Gastroesophageal sphincter (tissue), 4 donors: Measurements from ENCODE around the gene RIMBP2. TPM values are rescaled to one million over a fixed set of nuclear protein-coding genes. Genes with fewer than 3 reads are reported as not detected.

Source experiments
- ATAC-seq: fragments of 150-250 bp; one replicate; pipeline ENCODE4 v1.9.1; 2016; ENCODE audit warnings: mild to moderate bottlenecking, moderate library complexity
- H3K27ac ChIP-seq, 4 donors: fragments of 200-600 bp; sonication (generic) in 3 of 4; 1 replicate in 3 of 4; 2 replicates in 1 of 4; pipeline ENCODE4 v1.5.1; 2016 to 2019
- H3K27me3 ChIP-seq: fragments of 200-600 bp; sonication (generic); one replicate; pipeline ENCODE4 v1.5.1; 2019
- H3K36me3 ChIP-seq, 2 donors: fragments of 200-600 bp; sonication (generic); one replicate each; pipeline ENCODE4 v1.5.1; 2019; ENCODE audit warnings: control low read depth in 1 of 2
- H3K4me1 ChIP-seq, 3 donors: fragments of 200-600 bp; sonication (generic); 1 replicate in 2 of 3; 2 replicates in 1 of 3; pipeline ENCODE4 v1.5.1; 2016 to 2019; ENCODE audit warnings: control low read depth in 2 of 3
- H3K4me3 ChIP-seq, 2 donors: fragments of 200-600 bp; sonication (generic); one replicate each; pipeline ENCODE4 v1.5.1; 2019; ENCODE audit warnings: mild to moderate bottlenecking in 1 of 2, moderate library complexity in 1 of 2
- H3K9me3 ChIP-seq, 3 donors: fragments of 200-600 bp; sonication (generic); one replicate each; pipeline ENCODE4 v1.5.1; 2017 to 2019; ENCODE audit warnings: control low read depth in 2 of 3
- CTCF ChIP-seq, 4 experiments: fragments of 200-600 bp in 2 of 4; fragments of 450-650 bp in 2 of 4; sonication (generic) in 1 of 4; IDR thresholded peaks; one replicate each; pipeline ENCODE4 v1.5.1; 2017 to 2019; ENCODE audit warnings: antibody characterized with exemption in 4 of 4, mild to moderate bottlenecking in 2 of 4, moderate library complexity in 2 of 4
- EP300 ChIP-seq: sonication (generic); formaldehyde crosslinking; IDR thresholded peaks from one replicate; pipeline ENCODE4 v1.6.1; 2017; ENCODE audit warnings: antibody characterized with exemption, mild to moderate bottlenecking
- POLR2A ChIP-seq, 2 donors: fragments of 450-650 bp; IDR thresholded peaks; one replicate each; pipeline ENCODE4 v1.6.1; 2017; ENCODE audit warnings: antibody characterized with exemption in 2 of 2, mild to moderate bottlenecking in 2 of 2, moderate library complexity in 1 of 2
- POLR2AphosphoS5 ChIP-seq: sonication (generic); formaldehyde crosslinking; IDR thresholded peaks from one replicate; pipeline ENCODE4 v1.6.1; 2017; ENCODE audit warnings: antibody characterized with exemption
- WGBS, 2 donors: methylation state at CpG; one replicate each; pipeline ENCODE4 v1.1.5; 2018; ENCODE audit warnings: low coverage in 1 of 2; 5-methylcytosine and 5-hydroxymethylcytosine counted together
- total RNA-seq, 4 donors: library from RNA; depleted of rRNA; stranded (reverse); fragments of >200 nt; gene quantifications; one replicate each; pipeline ENCODE4 v1.1.0, GENCODE V29; 2016

RIMBP2 gene
- total RNA-seq, 4 donors from 2014 or later = 0.42 to 1.1 (median 0.60) TPM

DNA sequence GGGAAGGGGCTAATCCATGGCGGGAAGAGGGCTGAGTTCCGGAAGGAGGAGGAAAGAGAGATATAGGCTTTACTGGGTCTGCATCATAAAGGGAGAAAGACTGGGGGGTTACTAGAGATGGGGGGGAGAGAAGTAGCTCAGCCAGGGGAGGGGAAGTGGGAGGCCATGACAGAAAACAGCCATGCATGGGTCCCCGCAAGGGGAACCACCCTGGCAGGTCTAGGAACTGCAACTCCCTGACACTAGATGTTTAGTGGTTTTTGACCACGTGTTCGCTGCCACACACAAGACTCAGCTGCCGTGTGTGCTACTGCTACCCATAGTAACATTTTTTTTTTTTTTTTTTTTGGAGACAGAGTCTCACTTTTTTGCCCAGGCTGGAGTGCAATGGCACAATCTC is 145.0 kb downstream of the RIMBP2 start:
- Histone ChIP-seq H3K36me3 (no peaks in the 10 kb centered on the region), H3K4me1 (no peaks in the 10 kb centered on the region), H3K9me3 (peaks cover 0 to 17% (median 0%) of the 10 kb centered on the region in 3 donors), H3K27ac (no peak overlapping the region), H3K27me3 (peaks cover 13% of the 10 kb centered on the region), H3K4me3 (no peak overlapping the region)
- ATAC-seq = no peak
- TF ChIP-seq POLR2A (IDR thresholded peaks at IDR 0.05) (no peak), POLR2AphosphoS5 (no peak)
- WGBS, 2 donors = 69 to 70% methylated on average over 3 to 6 of the region's 6 CpGs

DNA sequence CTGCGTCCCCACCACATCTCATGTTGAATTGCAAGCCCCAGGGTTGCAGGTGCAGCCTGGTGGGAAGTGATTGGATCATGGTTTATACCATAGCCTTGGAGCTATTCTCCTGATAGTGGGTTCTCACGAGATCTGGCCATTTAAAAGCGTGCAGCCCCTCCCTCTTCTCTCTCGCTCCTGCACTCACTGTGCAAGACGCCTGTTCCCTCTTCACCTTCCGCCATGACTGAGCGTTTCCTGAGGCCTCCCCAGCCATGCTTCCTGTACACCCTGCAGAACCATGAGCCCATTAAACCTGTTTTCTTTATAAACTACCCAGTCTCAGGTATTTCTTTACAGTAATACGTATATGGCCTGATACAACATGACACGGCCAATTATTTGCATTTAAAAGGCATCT is 146.6 kb downstream of the RIMBP2 start:
- Histone ChIP-seq H3K4me3 (no peak overlapping the region), H3K27ac (no peak overlapping the region), H3K9me3 (peaks cover 0 to 28% (median 0%) of the 10 kb centered on the region in 3 donors), H3K4me1 (no peaks in the 10 kb centered on the region), H3K27me3 (peaks cover 13% of the 10 kb centered on the region), H3K36me3 (no peaks in the 10 kb centered on the region)
- ATAC-seq = no peak
- TF ChIP-seq EP300 (no peak), CTCF (IDR thresholded peaks at IDR 0.05) (no peak), POLR2AphosphoS5 (no peak), POLR2A (IDR thresholded peaks at IDR 0.05) (no peak)
- WGBS, 2 donors = 68 to 77% methylated on average over 7 to 9 of the region's 9 CpGs

- no peak for TF ChIP-seq POLR2AphosphoS5
- TF ChIP-seq CTCF (IDR thresholded peaks at IDR 0.05) = no peak
- no peak for TF ChIP-seq POLR2A (IDR thresholded peaks at IDR 0.05)
- TF ChIP-seq EP300 = no peak
- peaks cover 13% of the 10 kb centered on the region for H3K27me3 ChIP-seq
- H3K27ac ChIP-seq = no peak overlapping the region
- no peak overlapping the region for H3K4me3 ChIP-seq
- H3K36me3 ChIP-seq = no peaks in the 10 kb centered on the region
- H3K4me1 ChIP-seq = no peaks in the 10 kb centered on the region
- no peak for ATAC-seq
- H3K9me3 ChIP-seq = peaks cover 0 to 31% (median 0%) of the 10 kb centered on the region in 3 donors
- 83 to 84% methylated on average over 4 to 5 of the region's 7 CpGs for WGBS, 2 donors
Measured at GRCh38 chr12:130568501-130568900, 147.6 kb downstream of the RIMBP2 start.

DNA sequence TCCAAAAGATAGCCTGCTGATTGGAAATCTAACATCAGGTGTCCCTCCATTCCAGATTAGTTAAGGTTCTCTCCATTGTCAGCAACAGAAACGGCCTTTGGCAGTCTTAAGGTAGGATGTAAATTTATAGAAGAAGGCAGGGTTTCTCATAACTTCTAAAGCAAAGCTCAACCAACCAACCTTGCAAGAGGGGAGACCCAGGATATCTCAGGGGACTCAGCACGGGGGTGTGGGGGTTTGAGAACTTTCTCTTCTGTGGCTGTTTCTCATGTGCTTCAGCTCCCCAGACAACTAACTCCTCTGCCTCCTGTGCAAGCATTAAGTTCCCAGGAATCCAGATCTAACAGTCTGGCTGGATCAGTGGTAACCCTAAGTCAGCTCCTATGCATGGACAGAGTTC is 148.1 kb downstream of the RIMBP2 start:
- H3K36me3 ChIP-seq = no peaks in the 10 kb centered on the region
- peaks cover 0 to 31% (median 0%) of the 10 kb centered on the region in 3 donors for H3K9me3 ChIP-seq
- no peak for ATAC-seq
- TF ChIP-seq POLR2A (IDR thresholded peaks at IDR 0.05) = no peak
- no peak for TF ChIP-seq POLR2AphosphoS5
- no peak for TF ChIP-seq EP300
- no peak for TF ChIP-seq CTCF (IDR thresholded peaks at IDR 0.05)
- no peak overlapping the region for H3K4me3 ChIP-seq
- no peaks in the 10 kb centered on the region for H3K4me1 ChIP-seq
- H3K27me3 ChIP-seq = peaks cover 13% of the 10 kb centered on the region
- H3K27ac ChIP-seq = no peak overlapping the region
- 56% methylated on average over 2 of the region's 2 CpGs; no CpG with 5 or more reads in 1 of the 2 donors for WGBS, 2 donors

DNA sequence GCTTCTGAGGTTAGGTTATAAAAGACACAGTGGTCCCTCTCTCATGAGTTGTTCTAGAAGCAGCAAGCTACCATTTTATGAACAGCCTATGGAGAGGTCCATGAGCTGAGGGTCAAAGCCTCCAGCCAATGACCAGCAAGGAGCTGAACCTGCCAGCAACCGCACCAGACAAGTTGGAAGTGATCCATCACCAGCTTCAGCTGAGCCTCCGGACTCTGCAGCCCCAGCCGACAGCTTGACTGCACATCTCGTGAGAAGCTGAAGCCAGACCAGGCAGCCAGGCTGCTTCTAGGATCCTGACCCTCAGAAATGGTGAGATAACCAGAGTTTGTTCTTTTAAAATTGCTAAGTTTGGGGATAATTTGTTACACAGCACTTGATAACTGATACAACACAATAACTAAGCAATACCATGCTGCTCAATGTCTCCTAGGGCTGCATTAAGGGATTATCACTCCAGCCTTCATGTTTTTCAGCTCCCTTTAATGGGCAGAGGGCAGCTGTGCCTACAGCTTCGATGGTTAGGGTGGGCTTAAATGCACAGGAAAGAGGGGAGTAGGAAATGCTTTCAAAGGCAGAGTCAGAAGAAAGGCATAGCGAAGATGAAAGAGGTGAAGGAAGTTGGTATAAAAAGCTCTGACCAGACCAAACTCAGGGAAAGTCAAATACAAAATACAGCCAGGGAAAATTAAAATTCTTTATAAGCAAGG is 149.5 kb downstream of the RIMBP2 start:
- no peaks in the 10 kb centered on the region for H3K4me1 ChIP-seq
- WGBS, 2 donors = 55 to 77% methylated on average over 2 to 4 of the region's 6 CpGs

More for the DNA sequence above, 149.5 kb downstream of the RIMBP2 start:
- Histone ChIP-seq H3K27me3 (peaks cover 13% of the 10 kb centered on the region), H3K4me3 (no peak overlapping the region), H3K36me3 (no peaks in the 10 kb centered on the region), H3K27ac (no peak overlapping the region), H3K9me3 (peaks cover 0 to 31% (median 0%) of the 10 kb centered on the region in 3 donors)
- TF ChIP-seq POLR2A (IDR thresholded peaks at IDR 0.05) (no peak), POLR2AphosphoS5 (no peak), CTCF (IDR thresholded peaks at IDR 0.05) (no peak), EP300 (no peak)
- ATAC-seq = no peak
